HEK293T (cell line): Measurements from ENCODE around the gene SYTL5.

Experiments used
- BHLHE40 ChIP-seq: fragments of 450-650 bp; IDR thresholded peaks from 2 replicates; pipeline ENCODE4 v1.6.1; 2016; ENCODE audit warnings: mild to moderate bottlenecking, moderate library complexity, borderline replicate concordance
- CTBP1 ChIP-seq: fragments of 450-650 bp; IDR thresholded peaks from 2 replicates; pipeline ENCODE4 v1.6.1; 2016; ENCODE audit warnings: borderline replicate concordance
- FOXM1 ChIP-seq: fragments of 450-650 bp; IDR thresholded peaks from 2 replicates; pipeline ENCODE4 v1.6.1; 2017; ENCODE audit warnings: mild to moderate bottlenecking, borderline replicate concordance
- HDGF ChIP-seq: fragments of 450-650 bp; IDR thresholded peaks from 2 replicates; pipeline ENCODE4 v1.6.1; 2017; ENCODE audit warnings: antibody characterized with exemption, borderline replicate concordance
- SP1 ChIP-seq: fragments of 450-650 bp; IDR thresholded peaks from 2 replicates; pipeline ENCODE4 v1.6.1; 2017

GRCh38 chrX:38085813-38086212 lies 79.5 kb downstream of the SYTL5 start:
- no peak for TF ChIP-seq FOXM1
- no peak for TF ChIP-seq SP1
- no peak for TF ChIP-seq CTBP1
- TF ChIP-seq HDGF: no peak
- TF ChIP-seq BHLHE40: no peak
